ENCODE data around the gene NKX1-1. TPM values are rescaled to one million over a fixed set of nuclear protein-coding genes. Genes with fewer than 3 reads are reported as not detected.

Gene NKX1-1
- polyA plus RNA-seq, 2 of the 4 experiments (the other 2 are of a cell fraction), result not detected

DNA sequence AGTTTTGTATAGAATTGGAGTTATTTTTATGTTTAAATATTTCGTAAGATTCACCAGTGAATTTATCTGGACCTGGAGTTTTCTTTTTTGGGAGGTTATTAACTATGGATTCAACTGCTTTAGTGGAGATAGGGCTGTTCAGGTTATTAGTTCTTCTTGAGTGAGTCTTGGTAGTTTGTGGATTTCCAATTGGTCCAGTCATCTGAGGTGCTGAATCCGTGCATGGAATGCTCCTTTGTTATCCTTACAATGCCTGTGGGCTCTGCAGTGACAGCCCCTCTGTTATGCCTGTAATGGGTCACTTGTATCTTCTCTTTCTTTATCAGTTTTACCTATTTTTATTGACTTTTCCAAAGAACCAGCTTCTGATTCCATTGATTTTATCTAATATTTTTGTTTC lies 15.4 kb upstream of the NKX1-1 start:
- DNase-seq (ENCODE audit: low read depth in 1 of 2, low spot score in 1 of 2) (no peak), FAIRE-seq (no peak), ATAC-seq (no peak)
- H3K4me3 ChIP-seq, result no peak overlapping the region
- no peaks in the 10 kb centered on the region for H3K9me3 ChIP-seq
- ChIA-PET CTCF (no interaction called here), POLR2A (no interaction called here)
- 0% methylated on average over 2 of the region's 2 CpGs for WGBS (ENCODE audit: missing lambda C conversion rate)
- H3K27ac ChIP-seq, result no peak overlapping the region
- TF ChIP-seq, protein P1, sequence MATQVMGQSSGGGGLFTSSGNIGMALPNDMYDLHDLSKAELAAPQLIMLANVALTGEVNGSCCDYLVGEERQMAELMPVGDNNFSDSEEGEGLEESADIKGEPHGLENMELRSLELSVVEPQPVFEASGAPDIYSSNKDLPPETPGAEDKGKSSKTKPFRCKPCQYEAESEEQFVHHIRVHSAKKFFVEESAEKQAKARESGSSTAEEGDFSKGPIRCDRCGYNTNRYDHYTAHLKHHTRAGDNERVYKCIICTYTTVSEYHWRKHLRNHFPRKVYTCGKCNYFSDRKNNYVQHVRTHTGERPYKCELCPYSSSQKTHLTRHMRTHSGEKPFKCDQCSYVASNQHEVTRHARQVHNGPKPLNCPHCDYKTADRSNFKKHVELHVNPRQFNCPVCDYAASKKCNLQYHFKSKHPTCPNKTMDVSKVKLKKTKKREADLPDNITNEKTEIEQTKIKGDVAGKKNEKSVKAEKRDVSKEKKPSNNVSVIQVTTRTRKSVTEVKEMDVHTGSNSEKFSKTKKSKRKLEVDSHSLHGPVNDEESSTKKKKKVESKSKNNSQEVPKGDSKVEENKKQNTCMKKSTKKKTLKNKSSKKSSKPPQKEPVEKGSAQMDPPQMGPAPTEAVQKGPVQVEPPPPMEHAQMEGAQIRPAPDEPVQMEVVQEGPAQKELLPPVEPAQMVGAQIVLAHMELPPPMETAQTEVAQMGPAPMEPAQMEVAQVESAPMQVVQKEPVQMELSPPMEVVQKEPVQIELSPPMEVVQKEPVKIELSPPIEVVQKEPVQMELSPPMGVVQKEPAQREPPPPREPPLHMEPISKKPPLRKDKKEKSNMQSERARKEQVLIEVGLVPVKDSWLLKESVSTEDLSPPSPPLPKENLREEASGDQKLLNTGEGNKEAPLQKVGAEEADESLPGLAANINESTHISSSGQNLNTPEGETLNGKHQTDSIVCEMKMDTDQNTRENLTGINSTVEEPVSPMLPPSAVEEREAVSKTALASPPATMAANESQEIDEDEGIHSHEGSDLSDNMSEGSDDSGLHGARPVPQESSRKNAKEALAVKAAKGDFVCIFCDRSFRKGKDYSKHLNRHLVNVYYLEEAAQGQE (IDR thresholded peaks at IDR 0.05), result no peak
- TF ChIP-seq, protein P2, sequence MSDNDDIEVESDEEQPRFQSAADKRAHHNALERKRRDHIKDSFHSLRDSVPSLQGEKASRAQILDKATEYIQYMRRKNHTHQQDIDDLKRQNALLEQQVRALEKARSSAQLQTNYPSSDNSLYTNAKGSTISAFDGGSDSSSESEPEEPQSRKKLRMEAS (IDR thresholded peaks at IDR 0.05), result no peak
- TF ChIP-seq HEYL (CRISPR knock-in tag; IDR thresholded peaks at IDR 0.05), result no peak
- TF ChIP-seq KDM1A (IDR thresholded peaks at IDR 0.05; ENCODE audit: low read depth), result no peak
- no peak for TF ChIP-seq ZFP36 (IDR thresholded peaks at IDR 0.05; ENCODE audit: borderline replicate concordance, partially characterized antibody)
- TF ChIP-seq, protein P3, sequence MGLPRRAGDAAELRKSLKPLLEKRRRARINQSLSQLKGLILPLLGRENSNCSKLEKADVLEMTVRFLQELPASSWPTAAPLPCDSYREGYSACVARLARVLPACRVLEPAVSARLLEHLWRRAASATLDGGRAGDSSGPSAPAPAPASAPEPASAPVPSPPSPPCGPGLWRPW (IDR thresholded peaks at IDR 0.05), result no peak
- no peak for TF ChIP-seq ZNF302 (CRISPR knock-in tag; IDR thresholded peaks at IDR 0.05)
- no peak for TF ChIP-seq RAD21 (conservative IDR thresholded peaks at IDR 0.05 in 1 of 2, IDR thresholded peaks at IDR 0.05 in 1 of 2)
- TF ChIP-seq JUNB (IDR thresholded peaks at IDR 0.05), result no peak
- TF ChIP-seq KDM5A (IDR thresholded peaks at IDR 0.05), result no peak
- TF ChIP-seq SREBF2 (IDR thresholded peaks at IDR 0.05), result no peak
- TF ChIP-seq, protein P4, sequence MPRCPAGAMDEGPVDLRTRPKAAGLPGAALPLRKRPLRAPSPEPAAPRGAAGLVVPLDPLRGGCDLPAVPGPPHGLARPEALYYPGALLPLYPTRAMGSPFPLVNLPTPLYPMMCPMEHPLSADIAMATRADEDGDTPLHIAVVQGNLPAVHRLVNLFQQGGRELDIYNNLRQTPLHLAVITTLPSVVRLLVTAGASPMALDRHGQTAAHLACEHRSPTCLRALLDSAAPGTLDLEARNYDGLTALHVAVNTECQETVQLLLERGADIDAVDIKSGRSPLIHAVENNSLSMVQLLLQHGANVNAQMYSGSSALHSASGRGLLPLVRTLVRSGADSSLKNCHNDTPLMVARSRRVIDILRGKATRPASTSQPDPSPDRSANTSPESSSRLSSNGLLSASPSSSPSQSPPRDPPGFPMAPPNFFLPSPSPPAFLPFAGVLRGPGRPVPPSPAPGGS (IDR thresholded peaks at IDR 0.05), result no peak
- no peak for TF ChIP-seq ESRRA (IDR thresholded peaks at IDR 0.05; ENCODE audit: borderline replicate concordance, low read length)
- TF ChIP-seq HOXB13 (CRISPR knock-in tag; IDR thresholded peaks at IDR 0.05; ENCODE audit: low read depth), result no peak
- no peak for TF ChIP-seq EP300 (IDR thresholded peaks at IDR 0.05)
- no peak for TF ChIP-seq GATA3 (IDR thresholded peaks at IDR 0.05; ENCODE audit: borderline replicate concordance)
- no peaks in the 10 kb centered on the region for H3K4me1 ChIP-seq
- no peak overlapping the region for H3K4me2 ChIP-seq

DNA sequence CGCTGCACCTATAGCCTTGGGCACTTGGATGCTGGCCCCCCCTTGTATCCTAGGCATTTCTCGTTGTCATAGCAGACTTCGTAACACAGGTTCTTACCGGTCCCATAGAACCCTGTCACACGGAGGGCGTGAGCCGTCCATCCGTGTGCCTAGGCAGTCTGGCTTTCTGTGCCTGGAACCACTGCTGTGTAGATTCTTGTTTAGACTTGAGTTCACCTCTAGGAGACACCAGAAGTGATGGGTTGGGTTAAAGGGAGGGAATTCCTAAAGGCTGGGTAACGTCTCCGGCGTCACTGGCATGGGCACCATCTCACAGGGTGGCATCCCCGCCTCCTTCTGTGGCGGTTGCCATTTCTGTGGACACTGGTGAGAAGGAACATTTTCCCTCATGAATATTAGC lies 13.5 kb upstream of the NKX1-1 start:
- no peak for TF ChIP-seq RNF2 (IDR thresholded peaks at IDR 0.05; ENCODE audit: borderline replicate concordance, low read depth)
- TF ChIP-seq, protein P5, sequence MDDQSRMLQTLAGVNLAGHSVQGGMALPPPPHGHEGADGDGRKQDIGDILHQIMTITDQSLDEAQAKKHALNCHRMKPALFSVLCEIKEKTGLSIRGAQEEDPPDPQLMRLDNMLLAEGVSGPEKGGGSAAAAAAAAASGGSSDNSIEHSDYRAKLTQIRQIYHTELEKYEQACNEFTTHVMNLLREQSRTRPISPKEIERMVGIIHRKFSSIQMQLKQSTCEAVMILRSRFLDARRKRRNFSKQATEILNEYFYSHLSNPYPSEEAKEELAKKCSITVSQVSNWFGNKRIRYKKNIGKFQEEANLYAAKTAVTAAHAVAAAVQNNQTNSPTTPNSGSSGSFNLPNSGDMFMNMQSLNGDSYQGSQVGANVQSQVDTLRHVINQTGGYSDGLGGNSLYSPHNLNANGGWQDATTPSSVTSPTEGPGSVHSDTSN (IDR thresholded peaks at IDR 0.05), result no peak
- TF ChIP-seq RCOR1 (IDR thresholded peaks at IDR 0.05; ENCODE audit: low read depth, low read length), result no peak
- TF ChIP-seq NPAS2 (CRISPR knock-in tag; IDR thresholded peaks at IDR 0.05; ENCODE audit: borderline replicate concordance), result no peak
- no peak for TF ChIP-seq NR3C1 (IDR thresholded peaks at IDR 0.05)
- TF ChIP-seq, protein P6, sequence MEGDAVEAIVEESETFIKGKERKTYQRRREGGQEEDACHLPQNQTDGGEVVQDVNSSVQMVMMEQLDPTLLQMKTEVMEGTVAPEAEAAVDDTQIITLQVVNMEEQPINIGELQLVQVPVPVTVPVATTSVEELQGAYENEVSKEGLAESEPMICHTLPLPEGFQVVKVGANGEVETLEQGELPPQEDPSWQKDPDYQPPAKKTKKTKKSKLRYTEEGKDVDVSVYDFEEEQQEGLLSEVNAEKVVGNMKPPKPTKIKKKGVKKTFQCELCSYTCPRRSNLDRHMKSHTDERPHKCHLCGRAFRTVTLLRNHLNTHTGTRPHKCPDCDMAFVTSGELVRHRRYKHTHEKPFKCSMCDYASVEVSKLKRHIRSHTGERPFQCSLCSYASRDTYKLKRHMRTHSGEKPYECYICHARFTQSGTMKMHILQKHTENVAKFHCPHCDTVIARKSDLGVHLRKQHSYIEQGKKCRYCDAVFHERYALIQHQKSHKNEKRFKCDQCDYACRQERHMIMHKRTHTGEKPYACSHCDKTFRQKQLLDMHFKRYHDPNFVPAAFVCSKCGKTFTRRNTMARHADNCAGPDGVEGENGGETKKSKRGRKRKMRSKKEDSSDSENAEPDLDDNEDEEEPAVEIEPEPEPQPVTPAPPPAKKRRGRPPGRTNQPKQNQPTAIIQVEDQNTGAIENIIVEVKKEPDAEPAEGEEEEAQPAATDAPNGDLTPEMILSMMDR (IDR thresholded peaks at IDR 0.05), result no peak
- no peak for TF ChIP-seq KDM1A (IDR thresholded peaks at IDR 0.05; ENCODE audit: low read depth)
- TF ChIP-seq SREBF2 (IDR thresholded peaks at IDR 0.05), result no peak
- POLR2A ChIA-PET, result no interaction called here
- no peak for FAIRE-seq
- CTCF ChIA-PET, result no interaction called here
- 44% methylated on average over 13 of the region's 13 CpGs for WGBS (ENCODE audit: missing lambda C conversion rate)
- no peak overlapping the region for H3K4me2 ChIP-seq
- no peak overlapping the region for H3K27ac ChIP-seq
- H3K4me1 ChIP-seq, result no peaks in the 10 kb centered on the region
- ATAC-seq, result no peak
- no peak overlapping the region for H3K4me3 ChIP-seq
- H3K9me3 ChIP-seq, result no peaks in the 10 kb centered on the region
- DNase-seq (ENCODE audit: low read depth in 1 of 2, low spot score in 1 of 2), result no peak
